PC-3 (cell line): ENCODE data around the gene ZNF425. TPM values are rescaled to one million over a fixed set of nuclear protein-coding genes. Genes with fewer than 3 reads are reported as not detected.
A peak's percentile ranks its signal among the peaks of the same experiment; 100 is the strongest.

Source experiments
- ATAC-seq: fragments of 200-7000 bp; cut with Tn5 transposase; 2 replicates; pipeline ENCODE4 v1.9.1; 2020; ENCODE audit warnings: mild to moderate bottlenecking, moderate library complexity
- Bru-seq: library from RNA; stranded (reverse); fragments of 400-500 nt; gene quantifications from one replicate; lab custom pipeline; 2021; lab: Mats Ljungman, UMichigan
- BruChase-seq, 2 experiments: library from RNA; stranded (reverse); fragments of 400-500 nt; gene quantifications; one replicate each; lab custom pipeline; 2021; lab: Mats Ljungman, UMichigan
- BruUV-seq: library from RNA; stranded (reverse); fragments of 400-500 nt; replicated peaks from 2 replicates; lab custom pipeline; 2021; lab: Mats Ljungman, UMichigan
- CTCF ChIA-PET: fragments of 300-600 bp; sonication (Branson Sonifier 250); formaldehyde crosslinking; loops from one replicate; lab custom pipeline; 2022; ENCODE audit warnings: antibody characterized with exemption; lab: Charles Lee
- POLR2A ChIA-PET: fragments of 300-600 bp; sonication (Branson Sonifier 250); formaldehyde crosslinking; loops from one replicate; lab custom pipeline; 2022; ENCODE audit warnings: antibody characterized with exemption; ENCODE audit not compliant: unreplicated experiment; lab: Charles Lee
- DNase-seq: peaks from one replicate; pipeline ENCODE4 v3.0.0-alpha.2; 2015
- H2AFZ ChIP-seq: fragments of 300-600 bp; sonication (generic); 2 replicates; pipeline ENCODE4 v1.6.0; 2016; ENCODE audit warnings: antibody characterized with exemption, low read length
- H3F3A ChIP-seq: fragments of 300-600 bp; sonication (generic); one replicate; pipeline ENCODE4 v1.6.0; 2017; ENCODE audit warnings: antibody characterized with exemption, low read length, control low read depth, mild to moderate bottlenecking; ENCODE audit not compliant: unreplicated experiment
- H3K27ac ChIP-seq: fragments of 300-600 bp; sonication (generic); 2 replicates; pipeline ENCODE4 v1.5.1; 2016; ENCODE audit warnings: mild to moderate bottlenecking, low read length
- H3K27me3 ChIP-seq: fragments of 300-600 bp; sonication (generic); 2 replicates; pipeline ENCODE4 v1.6.1; 2016; ENCODE audit warnings: low read length, mixed read lengths
- H3K36me3 ChIP-seq: fragments of 300-600 bp; sonication (generic); 2 replicates; pipeline ENCODE4 v1.6.1; 2016; ENCODE audit warnings: low read depth, mixed run types, low read length, mixed read lengths
- H3K4me1 ChIP-seq: fragments of 300-600 bp; sonication (generic); 2 replicates; pipeline ENCODE4 v1.5.1; 2016; ENCODE audit warnings: low read length; ENCODE audit not compliant: insufficient read depth
- H3K4me2 ChIP-seq: fragments of 300-600 bp; sonication (generic); 2 replicates; pipeline ENCODE4 v1.6.0; 2016; ENCODE audit warnings: low read length
- H3K4me3 ChIP-seq: fragments of 300-600 bp; sonication (generic); 2 replicates; pipeline ENCODE4 v1.5.1; 2016; ENCODE audit warnings: mild to moderate bottlenecking, low read length, mixed read lengths
- H3K79me2 ChIP-seq: fragments of 300-600 bp; sonication (generic); 2 replicates; pipeline ENCODE4 v1.6.1; 2017; ENCODE audit warnings: low read length, mixed read lengths
- H3K9ac ChIP-seq: fragments of 300-600 bp; sonication (generic); 2 replicates; pipeline ENCODE4 v1.6.0; 2016; ENCODE audit warnings: mild to moderate bottlenecking, low read length
- H3K9me2 ChIP-seq: fragments of 300-600 bp; sonication (generic); replicated peaks from 2 replicates; pipeline ENCODE4 v1.6.1; 2016; ENCODE audit warnings: mixed run types, low read length, mixed read lengths
- H3K9me3 ChIP-seq: fragments of 300-600 bp; sonication (generic); 2 replicates; pipeline ENCODE4 v1.6.1; 2016; ENCODE audit warnings: low read length, mixed read lengths
- H4K20me1 ChIP-seq: fragments of 300-600 bp; sonication (generic); 2 replicates; pipeline ENCODE4 v1.6.1; 2016; ENCODE audit warnings: low read length, mixed read lengths
- CTCF ChIP-seq: fragments of 300-600 bp; sonication (generic); conservative IDR thresholded peaks from 2 replicates; pipeline ENCODE4 v1.5.1; 2017; ENCODE audit warnings: antibody characterized with exemption, low read depth, mild to moderate bottlenecking, low read length
- EZH2 ChIP-seq: fragments of 300-600 bp; sonication (generic); IDR thresholded peaks from one replicate; pipeline ENCODE4 v1.6.1; 2017; ENCODE audit warnings: antibody characterized with exemption, mild to moderate bottlenecking, low read length; ENCODE audit not compliant: unreplicated experiment
- EZH2phosphoT487 ChIP-seq: fragments of 300-600 bp; sonication (generic); IDR thresholded peaks from 2 replicates; pipeline ENCODE4 v1.6.1; 2018; ENCODE audit warnings: mild to moderate bottlenecking, antibody characterized with exemption, low read length, borderline replicate concordance
- intact Hi-C: fragments of 100-400 bp; cut with micrococcal nuclease; formaldehyde crosslinking; loops from 2 replicates; pipeline ENCODE4 v1.9.0; 2023
- long read RNA-seq: library from polyadenylated mRNA; unstranded; transcript quantifications from one replicate; pipeline ENCODE4 v2.0.0, GENCODE V29; 2021; ENCODE audit not compliant: unreplicated experiment
- total RNA-seq: library from RNA; depleted of rRNA; stranded (reverse); fragments of >200 nt; gene quantifications from 2 replicates; pipeline ENCODE4 v1.2.3, GENCODE V29; 2014; rRNA removed

The ZNF425 gene
- 1.6 and 2.0 TPM in 2 replicates for total RNA-seq
- percentile 55 among the genes with signal in this experiment for Bru-seq, nascent RNA
- percentile 63 among the genes with signal in this experiment for BruChase-seq, experiment 1, labeled RNA remaining after a 6-hour chase
- BruChase-seq, experiment 2, labeled RNA remaining after a 2-hour chase = percentile 57 among the genes with signal in this experiment
- long read RNA-seq, transcript ZNF425-201 (4 exons, 3,220 nt) = major isoform, 24 of 46 reads
- long read RNA-seq, partial matches to known transcripts = 2 of 46 reads
- long read RNA-seq, other reads (novel, unspliced or antisense) = 20 of 46 reads

GRCh38 chr7:149125863-149126661, at the start of gene ZNF425:
Gene ZNF425 (minus strand): TSS chr7:149126324. CDS start chr7:149126213, 111 bp downstream.
- TSS peak; percentile 50 for BruUV-seq
- intact Hi-C loops = loop anchor here (2.0 kb wide), 2 partner anchors 35 to 97 kb away; partner anchors contain the start of genes PDIA4 and ZNF786
- ChIA-PET POLR2A (interaction anchor here (0.6 kb wide), 2 partner anchors 74 to 731 kb away, joined by 6 to 7 read pairs; no protein-coding TSS in a partner anchor), CTCF (interaction anchor here (0.7 to 0.9 kb wide), 3 partner anchors 60 to 74 kb away, joined by 3 read pairs; partner anchors contain the start of gene ZNF282)
- Histone ChIP-seq H3K4me1 (peaks cover 5% of the 10 kb centered on the region), H3F3A (no peaks in the 10 kb centered on the region), H2AFZ (peak within 1 kb of the TSS; percentile 86), H3K27me3 (no peaks in the 10 kb centered on the region), H3K4me2 (peak within 1 kb of the TSS; percentile 93), H3K9me2 (no peaks in the 10 kb centered on the region), H3K27ac (peak within 1 kb of the TSS; percentile 57), H3K9me3 (peaks cover 9% of the 10 kb centered on the region; the same call in 1 of the 2 replicates), H3K79me2 (peaks cover 40% of the 10 kb centered on the region), H3K36me3 (peaks cover 10% of the 10 kb centered on the region), H3K9ac (peak within 1 kb of the TSS; percentile 99), H4K20me1 (no peaks in the 10 kb centered on the region), H3K4me3 (peak within 1 kb of the TSS; percentile 100)
- ATAC-seq = peak; percentile 83
- TF ChIP-seq CTCF = peak; percentile 82
- TF ChIP-seq EZH2 = no peak
- TF ChIP-seq EZH2phosphoT487 = no peak
- DNase-seq = peak; percentile 94

GRCh38 chr7:149175150-149175549, 49.0 kb upstream of the ZNF425 start:
- H3K27me3 ChIP-seq = no peaks in the 10 kb centered on the region
- CTCF ChIA-PET = no interaction called here

More at GRCh38 chr7:149175150-149175549, 49.0 kb upstream of the ZNF425 start:
- H2AFZ ChIP-seq = no peak overlapping the region
- POLR2A ChIA-PET = interaction anchor here (0.6 kb wide), 1 partner anchor 13 kb away, joined by 11 read pairs; no protein-coding TSS in a partner anchor
- peaks cover 28% of the 10 kb centered on the region for H3K36me3 ChIP-seq
- H3F3A ChIP-seq = no peaks in the 10 kb centered on the region
- intact Hi-C loops = no loop called here
- H3K4me2 ChIP-seq = no peak overlapping the region
- BruUV-seq = no TSS peak
- H3K79me2 ChIP-seq = no peaks in the 10 kb centered on the region
- ATAC-seq (no peak), DNase-seq (no peak)
- no peaks in the 10 kb centered on the region for H3K9me3 ChIP-seq
- no peak overlapping the region for H3K4me3 ChIP-seq
- H3K9ac ChIP-seq = no peak overlapping the region
- no peaks in the 10 kb centered on the region for H4K20me1 ChIP-seq
- H3K9me2 ChIP-seq = no peaks in the 10 kb centered on the region
- no peak for TF ChIP-seq CTCF
- no peak for TF ChIP-seq EZH2phosphoT487
- no peak for TF ChIP-seq EZH2
- peaks cover 13% of the 10 kb centered on the region for H3K4me1 ChIP-seq
- H3K27ac ChIP-seq = no peak overlapping the region
